HL-60/S4 treated with phorbol 12-myristate 13-acetate at 8.2 ng/mL for 4 days and 3 days (cell line): ENCODE data around the gene BCDIN3D.
"Not testable (repeated sequence)": the region's sequence is repeated elsewhere in the genome, so short reads cannot be mapped to it uniquely, and the experiment has no call there.

Experiments used
- in situ Hi-C: fragments of 300-500 bp; cut with MboI; formaldehyde crosslinking; loops from 2 replicates; pipeline ENCODE4 v1.15.0; 2022; ENCODE audit warnings: low sequenced_read_pairs

The BCDIN3D gene

GRCh38 chr12:49877066-49877465, 34.2 kb upstream of the BCDIN3D start:
- in situ Hi-C loops: no loop called here

DNA sequence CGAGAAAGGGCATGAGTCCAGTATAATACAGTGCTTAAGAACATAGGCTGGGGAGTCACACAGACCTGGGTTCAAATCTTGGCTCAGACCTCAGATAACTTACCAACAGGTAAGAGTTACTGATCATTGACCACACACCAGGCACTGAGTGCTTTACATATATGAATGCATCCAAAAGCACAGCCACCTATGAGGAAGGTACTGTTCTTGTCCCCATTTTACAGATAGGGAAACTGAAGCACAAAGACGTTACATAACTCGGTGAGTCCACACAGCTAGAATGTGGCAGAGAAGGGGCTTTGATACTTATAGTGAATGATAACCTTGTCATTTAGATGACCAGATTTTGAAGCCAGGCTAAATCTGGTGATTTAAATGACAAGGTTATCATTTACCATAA, 33.2 kb upstream of the BCDIN3D start:
- in situ Hi-C loops: no loop called here

DNA sequence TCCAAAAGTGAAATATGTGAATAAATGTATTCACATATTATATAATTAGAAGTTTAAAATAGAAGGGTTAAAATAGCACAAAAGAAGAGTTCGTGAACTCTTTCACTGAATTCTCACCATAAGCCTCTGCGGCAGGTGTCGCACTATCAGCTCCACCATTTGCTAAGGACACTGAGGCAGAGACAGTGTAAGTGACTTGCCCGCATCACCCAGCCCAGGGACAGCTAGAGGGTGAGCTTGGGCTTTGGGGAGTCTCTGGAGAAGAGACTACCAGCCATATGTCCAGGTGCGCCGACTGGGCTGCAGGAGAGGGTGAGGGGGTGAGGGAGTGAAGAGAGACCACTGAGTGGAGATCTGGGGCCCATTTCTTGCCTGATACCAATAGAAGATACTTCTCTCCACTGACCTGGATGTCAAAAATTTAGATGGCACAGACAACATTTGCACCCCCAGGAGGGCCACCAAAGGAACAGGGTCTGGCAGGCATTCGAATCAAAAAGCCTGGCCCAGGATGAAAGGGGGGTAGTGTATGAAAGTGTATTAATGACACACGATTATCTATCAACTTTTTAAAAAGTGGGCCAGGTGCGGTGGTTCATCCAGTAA, 32.3 kb upstream of the BCDIN3D start:
- in situ Hi-C loops: no loop called here

DNA sequence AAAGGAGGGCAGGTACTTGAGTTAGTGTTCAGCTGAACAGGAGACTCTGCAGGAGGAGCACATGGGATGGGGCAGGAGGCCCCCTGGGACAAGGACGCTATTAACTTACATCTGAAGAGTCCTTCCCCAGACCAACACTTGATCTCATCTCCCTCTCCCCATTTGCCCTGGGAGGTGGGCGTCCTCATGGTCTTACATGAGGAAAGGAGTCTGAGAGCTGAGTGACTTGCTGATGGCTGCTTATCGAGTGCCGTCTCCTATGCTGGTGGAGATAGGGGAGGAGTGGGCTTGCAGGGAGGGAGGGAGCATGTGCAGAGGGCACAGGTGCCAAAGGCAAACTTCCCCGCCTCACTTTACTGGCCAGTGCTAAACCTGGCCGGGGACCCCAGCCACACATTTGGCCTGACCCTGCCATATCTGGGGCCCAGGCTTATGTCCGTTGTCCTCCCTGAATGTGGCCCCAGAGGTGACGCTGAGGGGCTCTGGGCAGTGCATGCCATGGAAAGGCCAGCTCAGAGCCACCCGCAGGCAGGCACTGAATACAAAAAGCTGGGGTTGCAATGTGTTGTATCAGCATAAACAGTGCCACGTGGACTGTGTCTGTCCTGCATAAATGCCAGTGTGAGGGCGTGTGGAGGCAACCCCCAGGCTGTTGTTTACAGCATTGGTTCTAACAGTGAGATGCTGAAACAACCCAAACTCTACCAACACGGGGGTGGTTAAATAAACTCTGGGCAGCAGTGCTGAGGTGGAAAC, 31.4 kb upstream of the BCDIN3D start:
- in situ Hi-C loops: no loop called here

DNA sequence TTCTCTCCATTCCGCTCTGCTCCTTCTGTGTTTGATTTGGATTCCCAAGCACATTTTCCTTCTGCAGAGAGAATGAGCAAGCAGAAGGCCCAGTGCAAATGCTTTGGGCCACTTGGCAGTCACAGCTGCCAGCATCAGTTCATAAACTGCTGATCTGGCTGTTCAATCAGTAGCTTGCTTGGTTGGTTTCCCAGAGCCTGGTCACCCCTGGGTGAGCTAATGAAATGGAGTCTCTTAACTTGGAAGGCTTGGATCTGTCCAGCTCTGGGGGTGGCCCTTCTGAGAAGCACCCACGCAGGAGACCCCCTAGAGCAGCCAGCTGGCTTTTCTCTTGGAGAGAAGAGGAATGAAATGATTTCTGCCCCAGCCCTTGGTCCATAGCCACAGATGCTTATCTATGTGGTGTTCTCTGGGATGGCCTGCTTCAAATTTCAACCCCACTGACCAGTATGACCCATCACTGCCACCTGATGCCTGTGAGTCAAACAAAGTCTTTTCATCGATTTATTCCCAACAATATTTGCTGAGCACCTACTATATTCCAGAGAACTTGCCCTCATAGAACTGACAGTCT, 30.5 kb upstream of the BCDIN3D start:
- in situ Hi-C loops: no loop called here

- in situ Hi-C loops: no loop called here
Observed at GRCh38 chr12:49872781-49873181, 29.9 kb upstream of the BCDIN3D start.

DNA sequence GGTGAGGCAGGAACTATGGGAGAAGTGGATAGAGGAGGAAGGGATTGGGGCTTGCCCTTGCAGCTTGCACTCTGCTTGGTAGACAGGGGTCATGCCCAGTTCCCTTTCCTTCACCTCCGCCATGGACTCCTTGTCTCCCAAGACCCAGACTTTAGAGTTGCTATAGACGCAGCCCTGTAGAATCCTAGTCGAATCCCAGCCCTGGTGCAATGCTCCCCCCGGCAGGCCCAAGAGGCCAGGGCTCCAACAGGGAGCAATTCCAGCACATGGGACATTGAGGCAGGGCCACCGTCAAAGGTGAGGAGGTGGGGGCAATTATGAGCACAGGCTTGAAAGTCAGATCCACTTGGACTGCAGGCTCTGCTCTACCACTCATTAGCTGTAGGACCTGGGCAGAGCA, 29.5 kb upstream of the BCDIN3D start:
- in situ Hi-C loops: no loop called here

DNA sequence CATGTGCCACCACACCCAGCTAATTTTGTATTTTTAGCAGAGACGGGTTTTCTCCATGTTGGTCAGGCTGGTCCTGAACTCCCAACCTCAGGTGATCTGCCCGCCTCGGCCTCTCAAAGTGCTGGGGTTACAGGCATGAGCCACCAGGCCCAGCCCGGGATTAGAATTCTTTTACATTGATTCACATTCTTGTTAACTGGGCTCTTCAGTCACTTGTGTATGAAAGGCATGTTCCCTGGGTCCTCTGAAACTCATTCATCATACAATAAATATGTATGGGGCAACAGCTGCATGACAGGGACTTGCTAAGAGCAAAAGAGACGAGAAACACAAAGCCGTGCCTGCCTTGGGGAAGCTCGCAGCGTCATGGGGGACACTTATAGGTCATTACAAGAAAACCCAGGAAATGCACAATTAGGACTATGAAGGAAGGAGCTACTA, 28.9 kb upstream of the BCDIN3D start:
- in situ Hi-C loops: not testable (repeated sequence)

DNA sequence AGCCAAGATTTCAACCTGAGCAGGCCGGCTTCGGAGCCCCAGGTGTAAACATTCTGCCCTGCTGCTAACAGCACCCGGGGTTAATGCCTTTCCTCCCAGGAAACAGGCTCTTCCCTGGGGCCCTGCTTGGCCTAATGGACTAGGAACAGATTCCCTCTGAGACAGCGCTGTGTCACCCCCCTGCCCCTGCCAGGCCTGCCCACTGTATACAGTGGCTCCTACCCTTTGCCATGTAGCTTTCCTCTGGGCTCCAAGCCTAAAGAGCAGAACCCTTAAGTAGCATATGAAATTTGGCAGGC, 28.3 kb upstream of the BCDIN3D start:
- in situ Hi-C loops: no loop called here

DNA sequence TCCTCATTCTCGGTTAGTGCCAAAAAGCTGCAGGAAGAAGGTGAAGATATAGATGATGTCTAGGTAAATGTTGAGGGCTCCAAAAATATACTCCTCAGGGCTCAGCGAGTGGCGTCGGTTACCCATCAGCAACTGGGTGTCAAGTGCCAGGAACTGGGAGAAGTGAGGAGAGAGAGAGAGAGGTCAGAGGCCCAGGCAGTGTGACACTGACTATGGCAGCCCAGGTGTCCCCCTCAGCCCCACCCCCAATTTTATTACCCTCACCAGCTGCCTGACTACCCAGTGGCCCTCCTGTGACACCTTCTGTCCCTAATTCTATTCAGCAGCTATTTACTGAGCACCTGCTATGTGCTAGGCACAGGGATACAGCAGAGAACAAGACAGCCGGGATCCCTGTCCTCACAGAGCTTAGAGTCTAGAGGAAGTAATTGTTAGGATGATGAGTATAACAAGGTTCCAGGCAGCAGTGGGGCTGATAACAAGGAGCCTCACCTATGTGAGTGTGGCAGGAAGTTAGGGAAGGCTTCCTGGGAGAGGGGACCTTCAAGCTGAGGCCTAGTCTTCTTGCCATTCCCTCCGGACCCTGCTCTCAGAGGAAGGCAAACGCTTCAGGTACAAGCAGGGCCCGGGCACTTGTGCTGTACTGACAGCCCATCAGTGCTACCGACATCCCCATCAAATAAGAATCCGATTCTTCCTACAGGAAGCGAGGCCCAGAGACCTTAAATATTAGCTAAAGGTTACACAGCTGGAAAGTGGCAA, 27.8 kb upstream of the BCDIN3D start:
- in situ Hi-C loops: no loop called here

GRCh38 chr12:49869816-49870500, 27.1 kb upstream of the BCDIN3D start:
- in situ Hi-C loops: no loop called here

DNA sequence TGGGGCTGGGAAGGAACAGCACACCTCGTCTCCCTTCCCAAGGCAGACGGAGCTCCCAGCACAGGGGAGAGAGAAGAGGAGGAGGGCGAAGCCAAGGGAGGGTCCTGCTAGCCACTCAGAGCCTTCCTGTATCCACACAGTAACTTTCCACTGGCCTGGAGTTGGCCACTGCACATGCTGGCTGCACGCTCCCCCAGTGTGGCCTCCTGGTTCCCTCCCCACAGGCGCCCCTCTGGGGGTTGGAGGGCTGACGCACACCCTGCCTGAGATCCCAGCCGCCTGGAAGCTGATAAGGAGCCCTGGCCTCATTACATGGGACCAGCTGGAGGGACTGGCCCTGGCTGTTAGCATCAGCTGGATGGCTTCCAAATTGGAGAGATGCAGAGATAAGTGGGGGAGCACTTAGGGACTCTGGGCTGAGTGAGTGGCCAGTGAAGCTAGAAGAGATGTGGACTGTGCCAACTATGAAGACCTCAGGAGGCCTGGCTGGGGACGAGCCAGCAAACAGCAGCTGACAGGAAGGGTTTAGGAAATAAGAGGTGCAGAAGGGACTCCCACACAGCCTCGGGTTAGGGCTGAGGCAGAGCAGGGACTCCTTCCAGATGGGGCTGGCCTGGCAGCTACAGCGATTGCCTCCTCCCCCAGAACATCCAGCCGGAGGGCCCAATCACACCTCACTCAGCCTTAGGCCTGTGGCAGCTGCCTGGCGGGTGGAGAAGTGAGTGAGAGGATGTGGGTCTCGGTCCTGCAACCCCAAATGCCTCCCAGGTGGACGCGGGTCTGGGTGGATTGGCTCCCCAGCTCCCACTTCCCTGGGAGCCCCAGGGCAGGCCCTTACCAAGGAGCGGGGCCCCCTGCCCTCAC, 26.3 kb upstream of the BCDIN3D start:
- in situ Hi-C loops: no loop called here

DNA sequence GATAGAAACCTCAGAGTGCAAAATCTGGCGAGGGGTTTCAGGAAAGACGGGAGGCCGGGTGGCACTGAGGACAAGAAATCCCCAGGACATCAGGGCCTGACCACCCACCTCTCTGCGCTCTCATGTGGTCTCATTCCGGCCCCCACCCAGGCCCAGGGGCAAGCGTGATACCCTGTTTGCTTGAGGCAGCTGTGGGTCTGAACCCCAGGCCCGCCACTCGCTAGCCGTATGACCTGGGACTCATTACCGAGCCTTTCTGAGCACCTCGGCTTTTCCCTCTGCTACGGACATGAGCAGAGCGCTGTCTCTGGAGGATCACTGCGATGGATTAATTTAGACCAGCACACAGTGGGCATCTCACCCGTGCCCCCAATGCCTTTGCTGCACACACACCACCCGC, 25.5 kb upstream of the BCDIN3D start:
- in situ Hi-C loops: no loop called here

- in situ Hi-C loops: no loop called here
Observed at GRCh38 chr12:49867570-49868341, 24.9 kb upstream of the BCDIN3D start.

GRCh38 chr12:49866859-49867569, 24.1 kb upstream of the BCDIN3D start:
- in situ Hi-C loops: no loop called here

GRCh38 chr12:49865782-49866135, 22.9 kb upstream of the BCDIN3D start:
- in situ Hi-C loops: no loop called here

DNA sequence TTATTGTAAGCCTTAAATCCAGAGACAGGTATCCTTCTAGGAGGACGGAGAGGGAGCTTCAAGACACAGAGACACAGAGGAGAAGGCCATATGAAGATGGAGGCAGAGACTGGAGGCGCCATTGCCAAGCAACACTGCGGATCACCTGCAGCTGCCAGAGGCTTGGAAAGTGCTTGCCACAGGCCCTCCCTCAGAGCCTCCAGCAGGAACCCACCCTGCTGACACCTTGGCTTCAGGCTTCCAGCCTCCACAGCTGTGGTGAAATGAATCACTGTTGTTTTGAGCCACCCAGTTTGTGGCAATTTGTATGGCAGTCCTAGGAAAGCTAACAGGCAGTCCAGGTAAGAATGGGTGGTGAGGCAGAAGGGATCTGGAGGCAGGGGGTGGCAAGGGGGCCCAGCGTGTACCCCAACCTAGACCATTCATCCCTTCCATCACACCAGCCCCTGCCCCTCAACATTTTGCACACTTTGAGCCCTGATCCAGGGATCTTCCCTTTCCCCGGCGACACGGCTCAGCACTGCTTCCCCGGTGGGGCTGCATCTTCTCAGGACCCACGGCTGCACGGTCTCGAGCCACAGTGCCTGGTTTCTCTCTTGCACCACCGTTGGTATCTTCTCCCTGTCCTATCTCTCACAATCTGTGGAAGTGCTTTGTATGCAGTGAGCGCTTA, 22.3 kb upstream of the BCDIN3D start:
- in situ Hi-C loops: no loop called here

GRCh38 chr12:49864798-49865090, 21.8 kb upstream of the BCDIN3D start:
- in situ Hi-C loops: no loop called here
